Measurements from ENCODE around the gene PFKFB3. TPM values are rescaled to one million over a fixed set of nuclear protein-coding genes. Genes with fewer than 3 reads are reported as not detected.

PFKFB3 gene
- total and polyA plus RNA-seq, 12 donors = 8.4 to 72.4 (median 29.5) TPM

- Histone ChIP-seq H3K27ac (peak overlapping the region in 4 of 5 donors; percentile 66 to 95 (median 80)), H3K9me3 (replicated peaks in 1 of 3) (no peaks in the 10 kb centered on the region), H3K4me3 (peak overlapping the region in 2 of 4 donors; percentile 44 to 82), H3K27me3 (no peaks in the 10 kb centered on the region), H3K36me3 (replicated peaks in 1 of 2) (no peaks in the 10 kb centered on the region), H3K4me1 (replicated peaks in 1 of 2) (peaks cover 34 to 48% of the 10 kb centered on the region in 2 donors)
- intact Hi-C loops (cut with DNase I) = loop anchor here (5.0 kb wide), 1 partner anchor 202 kb away; no protein-coding TSS in a partner anchor
- no peak for DNase-seq
- 14 to 93% (median 18%) methylated on average over 1 to 6 of the region's 6 CpGs for WGBS, 4 donors
- no peak for TF ChIP-seq CTCF (IDR thresholded peaks at IDR 0.05)
- no peak for TF ChIP-seq POLR2A (IDR thresholded peaks at IDR 0.05)
These were observed 2.3 kb upstream of the PFKFB3 start for GRCh38 chr10:6200440-6200733.

- intact Hi-C loops (cut with DNase I) = loop anchor here (5.0 kb wide), 1 partner anchor 201 kb away; no protein-coding TSS in a partner anchor
- H3K36me3 ChIP-seq (replicated peaks in 1 of 2) = no peaks in the 10 kb centered on the region
- peak; percentile 61 to 86 (median 72) for DNase-seq
- H3K27me3 ChIP-seq = no peaks in the 10 kb centered on the region
- peaks cover 34 to 42% of the 10 kb centered on the region in 2 donors for H3K4me1 ChIP-seq (replicated peaks in 1 of 2)
- peak overlapping the region in 2 of 4 donors; percentile 44 to 82 for H3K4me3 ChIP-seq
- H3K9me3 ChIP-seq (replicated peaks in 1 of 3) = no peaks in the 10 kb centered on the region
- 0 to 1% (median 0%) methylated on average over 8 to 59 of the region's 59 CpGs for WGBS, 4 donors
- peak in 1 of 2 donors; percentile 29 for TF ChIP-seq POLR2A (IDR thresholded peaks at IDR 0.05)
- TF ChIP-seq CTCF (IDR thresholded peaks at IDR 0.05) = no peak
- peak overlapping the region; percentile 54 to 95 (median 73) for H3K27ac ChIP-seq
These were observed 1.8 kb upstream of the PFKFB3 start for GRCh38 chr10:6200734-6201515.

GRCh38 chr10:6201516-6201975 is 1.2 kb upstream of the PFKFB3 start:
- no peaks in the 10 kb centered on the region for H3K36me3 ChIP-seq (replicated peaks in 1 of 2)
- H3K4me3 ChIP-seq = peak overlapping the region in 2 of 4 donors; percentile 44 to 82
- H3K9me3 ChIP-seq (replicated peaks in 1 of 3) = no peaks in the 10 kb centered on the region
- TF ChIP-seq POLR2A (IDR thresholded peaks at IDR 0.05) (peak in 1 of 2 donors; percentile 56), CTCF (IDR thresholded peaks at IDR 0.05) (no peak)
- no peaks in the 10 kb centered on the region for H3K27me3 ChIP-seq
- peak; percentile 73 to 86 (median 82) for DNase-seq
- H3K27ac ChIP-seq = peak overlapping the region in 4 of 5 donors; percentile 66 to 95 (median 80)
- 0 to 1% (median 0%) methylated on average over 5 to 50 of the region's 50 CpGs for WGBS, 4 donors
- peaks cover 34 to 36% of the 10 kb centered on the region in 2 donors for H3K4me1 ChIP-seq (replicated peaks in 1 of 2)
- intact Hi-C loops (cut with DNase I) = loop anchor here (5.0 kb wide), 1 partner anchor 201 kb away; no protein-coding TSS in a partner anchor

GRCh38 chr10:6202098-6202683 is 541 bp upstream of the PFKFB3 start:
- H3K27me3 ChIP-seq = no peaks in the 10 kb centered on the region
- intact Hi-C loops (cut with DNase I) = loop anchor here (5.0 kb wide), 1 partner anchor 200 kb away; no protein-coding TSS in a partner anchor
- no peaks in the 10 kb centered on the region for H3K36me3 ChIP-seq (replicated peaks in 1 of 2)
- WGBS, 4 donors = 2% methylated on average over 11 to 29 of the region's 29 CpGs
- DNase-seq = peak in 3 of 7 donors; percentile 28 to 59 (median 51)
- peaks cover 32 to 33% of the 10 kb centered on the region in 2 donors for H3K4me1 ChIP-seq (replicated peaks in 1 of 2)
- TF ChIP-seq CTCF (IDR thresholded peaks at IDR 0.05) = no peak
- TF ChIP-seq POLR2A (IDR thresholded peaks at IDR 0.05) = no peak
- no peaks in the 10 kb centered on the region for H3K9me3 ChIP-seq (replicated peaks in 1 of 3)
- peak overlapping the region in 3 of 4 donors; percentile 33 to 82 (median 44) for H3K4me3 ChIP-seq
- H3K27ac ChIP-seq = peak overlapping the region in 4 of 5 donors; percentile 66 to 95 (median 80)

Measured in adrenal gland (tissue), 12 donors.